K562 (cell line): Measurements from ENCODE around the gene CCDC28B. TPM values are rescaled to one million over a fixed set of nuclear protein-coding genes. Genes with fewer than 3 reads are reported as not detected.
A peak's percentile ranks its signal among the peaks of the same experiment; 100 is the strongest.

Experiments
- ATAC-seq: fragments of 200-7000 bp; cut with Tn5 transposase; 3 replicates; pipeline ENCODE4 v1.9.1; 2020; ENCODE audit warnings: moderate library complexity
- BruUV-seq: library from RNA; stranded (reverse); fragments of 400-500 nt; replicated peaks from 2 replicates; lab custom pipeline; 2021; lab: Mats Ljungman, UMichigan
- CTCF ChIA-PET: fragments of 300-600 bp; formaldehyde crosslinking; extraction: SDS; loops from one replicate; lab custom pipeline; 2021; ENCODE audit warnings: low intra/inter-chr PET ratio; lab: Yijun Ruan, JAX
- POLR2A ChIA-PET: fragments of 300-600, 350-650 bp; sonication (Branson Sonifier 250); formaldehyde crosslinking; extraction: SDS; loops from one replicate; lab custom pipeline; 2021; ENCODE audit warnings: antibody characterized with exemption, inconsistent platforms; lab: Yijun Ruan, JAX
- DNase-seq, 4 experiments: peaks; one replicate each; pipeline versions ENCODE4 v3.0.0 to v3.0.0-alpha.2; 2011 to 2018; ENCODE audit warnings: low spot score in 3 of 4, mixed read lengths in 3 of 4; ENCODE audit errors: extremely low read depth in 1 of 4
- FAIRE-seq: peaks from 2 replicates; lab custom pipeline; 2011; peaks lifted over from hg19 to GRCh38; lab: Jason Lieb, UNC
- H2AFZ ChIP-seq: 2 replicates; pipeline ENCODE4 v1.6.0; 2011; ENCODE audit warnings: low read depth, low read length, control low read depth, inconsistent platforms
- H3K27ac ChIP-seq: fragments of 200-600 bp; 3 replicates; pipeline ENCODE4 v1.8.0; 2011; ENCODE audit warnings: low read depth, mild to moderate bottlenecking, control low read depth, inconsistent platforms, low read length, moderate library complexity, mixed read lengths; ENCODE audit errors: extremely low read depth
- H3K27me3 ChIP-seq, 2 experiments: fragments of 300-600 bp in 1 of 2; 2 replicates in 1 of 2; 3 replicates in 1 of 2; pipeline versions ENCODE4 v1.6.0 to v1.8.0; 2011; ENCODE audit warnings: inconsistent platforms in 2 of 2, low read length in 2 of 2, mild to moderate bottlenecking in 1 of 2, mixed read lengths in 1 of 2, moderate library complexity in 1 of 2; ENCODE audit not compliant: control insufficient read depth in 2 of 2, insufficient read depth in 2 of 2
- H3K36me3 ChIP-seq: fragments of 300-600 bp; 3 replicates; pipeline ENCODE4 v1.8.0; 2011; ENCODE audit warnings: mild to moderate bottlenecking, low read length, inconsistent platforms; ENCODE audit not compliant: control insufficient read depth, insufficient read depth
- H3K4me1 ChIP-seq, 2 experiments: fragments of 200-600 bp in 1 of 2; replicated peaks in 1 of 2; 2 replicates in 1 of 2; 3 replicates in 1 of 2; pipeline versions ENCODE4 v1.5.1 to v1.8.0; 2011; ENCODE audit warnings: inconsistent platforms in 2 of 2, low read length in 2 of 2, mild to moderate bottlenecking in 1 of 2, mixed read lengths in 1 of 2, moderate library complexity in 1 of 2; ENCODE audit not compliant: control insufficient read depth in 2 of 2, insufficient read depth in 2 of 2
- H3K4me2 ChIP-seq: 2 replicates; pipeline ENCODE4 v1.6.1; 2011; ENCODE audit warnings: low read length, control low read depth, inconsistent platforms, mixed read lengths; ENCODE audit not compliant: insufficient read depth
- H3K4me3 ChIP-seq: fragments of 200-600 bp; sonication (generic), shearing (Covaris generic); 2 replicates; pipeline ENCODE4 v1.5.1; 2016; ENCODE audit warnings: control low read depth, inconsistent platforms
- H3K79me2 ChIP-seq: fragments of 200-600 bp; 3 replicates; pipeline ENCODE4 v1.8.0; 2011; ENCODE audit warnings: low read length, inconsistent platforms; ENCODE audit not compliant: control insufficient read depth, insufficient read depth
- H3K9ac ChIP-seq, 2 experiments: 2 replicates each; pipeline versions ENCODE4 v1.6.0 to v1.6.1; 2011; ENCODE audit warnings: low read depth in 2 of 2, low read length in 2 of 2, control low read depth in 1 of 2, inconsistent platforms in 1 of 2, mild to moderate bottlenecking in 1 of 2, mixed read lengths in 1 of 2; ENCODE audit not compliant: insufficient read depth in 1 of 2
- H3K9me1 ChIP-seq: one replicate; pipeline ENCODE4 v1.6.0; 2011; ENCODE audit warnings: inconsistent platforms, mild to moderate bottlenecking, low read length, moderate library complexity; ENCODE audit not compliant: control insufficient read depth, insufficient read depth
- H3K9me3 ChIP-seq: replicated peaks from 2 replicates; pipeline ENCODE4 v1.5.1; 2011; ENCODE audit warnings: low read depth, low read length, inconsistent platforms; ENCODE audit not compliant: control insufficient read depth, insufficient read depth
- H4K20me1 ChIP-seq: replicated peaks from 2 replicates; pipeline ENCODE4 v1.6.1; 2011; ENCODE audit warnings: low read length, inconsistent platforms, mixed read lengths; ENCODE audit not compliant: control insufficient read depth, insufficient read depth
- ADNP ChIP-seq: fragments of 200-800 bp; sonication (Bioruptor generic); IDR thresholded peaks from 2 replicates; pipeline ENCODE4 v1.6.1; 2016; ENCODE audit warnings: missing genetic modification characterization, missing compliant biosample characterization
- ETV1 ChIP-seq: fragments of 450-650 bp; conservative IDR thresholded peaks from 2 replicates; pipeline ENCODE4 v1.6.1; 2016; ENCODE audit warnings: missing genetic modification characterization, control low read depth, low read depth, missing compliant biosample characterization
- SAFB2 ChIP-seq: fragments of 200-400 bp; formaldehyde crosslinking; IDR thresholded peaks from 2 replicates; pipeline ENCODE4 v1.6.1; 2018; ENCODE audit warnings: borderline replicate concordance, low read length, low read depth, moderate library complexity; ENCODE audit not compliant: severe bottlenecking
- WGBS: fragments of 100-300 bp; shearing (Covaris generic); methylation state at CpG from one replicate; pipeline ENCODE4 v1.1.6; 2016; ENCODE audit warnings: low coverage, mixed read lengths; ENCODE audit not compliant: insufficient coverage; ENCODE audit errors: missing lambda C conversion rate; 5-methylcytosine and 5-hydroxymethylcytosine counted together
- in situ Hi-C: fragments of 300-500 bp; cut with MboI; formaldehyde crosslinking; loops from 4 replicates; pipeline ENCODE4 v1.15.0; 2018; ENCODE audit warnings: inconsistent platforms, mixed read lengths
- intact Hi-C: fragments of 100-400 bp; cut with micrococcal nuclease; formaldehyde crosslinking; loops from 2 replicates; pipeline ENCODE4 v1.14.2; 2022
- polyA plus RNA-seq, 8 experiments: library from polyadenylated mRNA; depleted of rRNA in 4 of 8; stranded (reverse) in 5 of 8; unstranded in 3 of 8; fragments of >200 nt; fragmentation: Nextera tagmentation in 2 of 8; fragmentation: Illumina TruSeq in 1 of 8; extraction: Ambion mirVana in 2 of 8; extraction: Trizol in 1 of 8; gene quantifications; 2 replicates each; pipeline versions ENCODE4 v1.2.1 to v1.2.3, GENCODE V29; 2011 to 2014; ENCODE audit warnings: inconsistent platforms in 1 of 8, missing spikeins in 1 of 8
- total RNA-seq, 7 experiments: library from RNA; depleted of rRNA in 6 of 7; stranded (reverse); fragments of >200 nt in 6 of 7; fragmentation: Illumina TruSeq in 2 of 7; extraction: Trizol in 2 of 7; gene quantifications; 2 replicates each; pipeline versions ENCODE4 v1.2.1 to v1.2.3, GENCODE V29; 2011 to 2021; ENCODE audit warnings: low replicate concordance in 1 of 7
- TF ChIP-seq, protein P1 (sequence below), 2 experiments: fragments of 450-650 bp; formaldehyde crosslinking in 1 of 2; IDR thresholded peaks; 2 replicates each; pipeline versions ENCODE4 v1.4.0 to v1.6.1; 2014 to 2020; ENCODE audit warnings: mild to moderate bottlenecking in 2 of 2, borderline replicate concordance in 1 of 2, low read depth in 1 of 2
- TF ChIP-seq, protein P2 (sequence below), 2 experiments: fragments of 150-350 bp in 1 of 2; IDR thresholded peaks; 2 replicates each; pipeline ENCODE4 v1.6.1; 2012 to 2016; ENCODE audit warnings: low read depth in 2 of 2, low read length in 2 of 2, mild to moderate bottlenecking in 1 of 2, moderate library complexity in 1 of 2
- TF ChIP-seq, protein P3 (sequence below), 2 experiments: fragments of 450-650 bp in 1 of 2; sonication (generic) in 1 of 2; formaldehyde crosslinking; conservative IDR thresholded peaks; 2 replicates each; pipeline versions ENCODE4 v1.4.0 to v1.8.1; 2020 to 2022; ENCODE audit warnings: mild to moderate bottlenecking in 1 of 2, missing genetic modification reagents in 1 of 2

The CCDC28B gene
- total and polyA plus RNA-seq, 9 of the 15 experiments (the other 6 are each of a cell fraction or from before 2014, with no cell fraction given), result 5.7 to 54.5 (median 31.7) TPM

DNA sequence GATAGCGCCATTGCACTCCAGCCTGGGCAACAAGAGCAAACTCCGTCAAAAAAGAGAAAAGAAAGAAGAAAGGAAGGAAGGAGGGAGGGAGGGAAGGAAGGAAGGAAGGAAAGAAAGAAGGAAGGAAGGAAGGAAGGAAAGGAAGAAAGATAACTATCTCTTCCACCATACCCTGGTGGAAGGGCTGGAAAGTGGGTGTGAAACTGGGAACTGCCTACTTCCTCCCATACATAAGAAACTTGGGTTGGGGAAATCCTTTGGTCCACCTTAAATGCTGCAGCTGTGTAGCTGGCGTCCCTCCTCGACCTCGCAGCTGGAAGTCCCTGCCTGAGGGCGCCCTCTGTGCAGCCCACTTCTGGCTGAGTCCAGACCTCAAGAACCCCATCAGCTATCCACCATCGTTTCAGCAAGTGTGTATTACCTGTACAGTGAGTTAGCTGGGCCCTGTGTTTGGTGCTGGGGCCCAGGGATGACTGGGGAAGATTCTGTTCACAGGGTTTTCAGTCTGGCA lies 42.0 kb downstream of the CCDC28B start:
- Histone ChIP-seq H3K27me3 (no peaks in the 10 kb centered on the region), H4K20me1 (no peaks in the 10 kb centered on the region), H3K36me3 (no peaks in the 10 kb centered on the region), H3K4me3 (no peak overlapping the region), H3K79me2 (no peaks in the 10 kb centered on the region), H3K9ac (peak overlapping the region in 1 of 2 experiments; percentile 2; a peak in 1 of 4 replicates), H3K4me2 (no peak overlapping the region), H3K9me1 (no peaks in the 10 kb centered on the region), H3K4me1 (peaks cover 15 to 25% of the 10 kb centered on the region in 2 experiments; a peak in 4 of 5 replicates), H3K27ac (no peak overlapping the region), H2AFZ (peak overlapping the region; percentile 21), H3K9me3 (no peaks in the 10 kb centered on the region)
- FAIRE-seq (peak; percentile 79), DNase-seq (peak in 3 of 4 experiments; percentile 13 to 46 (median 25)), ATAC-seq (peak; percentile 48)
- ChIA-PET CTCF (no interaction called here), POLR2A (interaction anchor here (0.5 to 1.1 kb wide), 6 partner anchors 10 to 235 kb away, joined by 3 to 8 read pairs (median 4); no protein-coding TSS in a partner anchor)
- intact Hi-C loops, result no loop called here
- in situ Hi-C loops, result no loop called here
- whole genome bisulfite sequencing, result 15% methylated on average over 6 of the region's 7 CpGs
- no TSS peak for BruUV-seq
- TF ChIP-seq, protein P1, sequence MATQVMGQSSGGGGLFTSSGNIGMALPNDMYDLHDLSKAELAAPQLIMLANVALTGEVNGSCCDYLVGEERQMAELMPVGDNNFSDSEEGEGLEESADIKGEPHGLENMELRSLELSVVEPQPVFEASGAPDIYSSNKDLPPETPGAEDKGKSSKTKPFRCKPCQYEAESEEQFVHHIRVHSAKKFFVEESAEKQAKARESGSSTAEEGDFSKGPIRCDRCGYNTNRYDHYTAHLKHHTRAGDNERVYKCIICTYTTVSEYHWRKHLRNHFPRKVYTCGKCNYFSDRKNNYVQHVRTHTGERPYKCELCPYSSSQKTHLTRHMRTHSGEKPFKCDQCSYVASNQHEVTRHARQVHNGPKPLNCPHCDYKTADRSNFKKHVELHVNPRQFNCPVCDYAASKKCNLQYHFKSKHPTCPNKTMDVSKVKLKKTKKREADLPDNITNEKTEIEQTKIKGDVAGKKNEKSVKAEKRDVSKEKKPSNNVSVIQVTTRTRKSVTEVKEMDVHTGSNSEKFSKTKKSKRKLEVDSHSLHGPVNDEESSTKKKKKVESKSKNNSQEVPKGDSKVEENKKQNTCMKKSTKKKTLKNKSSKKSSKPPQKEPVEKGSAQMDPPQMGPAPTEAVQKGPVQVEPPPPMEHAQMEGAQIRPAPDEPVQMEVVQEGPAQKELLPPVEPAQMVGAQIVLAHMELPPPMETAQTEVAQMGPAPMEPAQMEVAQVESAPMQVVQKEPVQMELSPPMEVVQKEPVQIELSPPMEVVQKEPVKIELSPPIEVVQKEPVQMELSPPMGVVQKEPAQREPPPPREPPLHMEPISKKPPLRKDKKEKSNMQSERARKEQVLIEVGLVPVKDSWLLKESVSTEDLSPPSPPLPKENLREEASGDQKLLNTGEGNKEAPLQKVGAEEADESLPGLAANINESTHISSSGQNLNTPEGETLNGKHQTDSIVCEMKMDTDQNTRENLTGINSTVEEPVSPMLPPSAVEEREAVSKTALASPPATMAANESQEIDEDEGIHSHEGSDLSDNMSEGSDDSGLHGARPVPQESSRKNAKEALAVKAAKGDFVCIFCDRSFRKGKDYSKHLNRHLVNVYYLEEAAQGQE (IDR thresholded peaks at IDR 0.05; ENCODE audit: borderline replicate concordance), result peak; percentile 18; the same call in 1 of the 2 replicates
- TF ChIP-seq, protein P1 (CRISPR knock-in tag; IDR thresholded peaks at IDR 0.05; ENCODE audit: low read depth), result no peak
- TF ChIP-seq ETV1, result 0 out of 2 replicates have a peak, but pooled peaks have one; percentile 20
- TF ChIP-seq, protein P2, sequence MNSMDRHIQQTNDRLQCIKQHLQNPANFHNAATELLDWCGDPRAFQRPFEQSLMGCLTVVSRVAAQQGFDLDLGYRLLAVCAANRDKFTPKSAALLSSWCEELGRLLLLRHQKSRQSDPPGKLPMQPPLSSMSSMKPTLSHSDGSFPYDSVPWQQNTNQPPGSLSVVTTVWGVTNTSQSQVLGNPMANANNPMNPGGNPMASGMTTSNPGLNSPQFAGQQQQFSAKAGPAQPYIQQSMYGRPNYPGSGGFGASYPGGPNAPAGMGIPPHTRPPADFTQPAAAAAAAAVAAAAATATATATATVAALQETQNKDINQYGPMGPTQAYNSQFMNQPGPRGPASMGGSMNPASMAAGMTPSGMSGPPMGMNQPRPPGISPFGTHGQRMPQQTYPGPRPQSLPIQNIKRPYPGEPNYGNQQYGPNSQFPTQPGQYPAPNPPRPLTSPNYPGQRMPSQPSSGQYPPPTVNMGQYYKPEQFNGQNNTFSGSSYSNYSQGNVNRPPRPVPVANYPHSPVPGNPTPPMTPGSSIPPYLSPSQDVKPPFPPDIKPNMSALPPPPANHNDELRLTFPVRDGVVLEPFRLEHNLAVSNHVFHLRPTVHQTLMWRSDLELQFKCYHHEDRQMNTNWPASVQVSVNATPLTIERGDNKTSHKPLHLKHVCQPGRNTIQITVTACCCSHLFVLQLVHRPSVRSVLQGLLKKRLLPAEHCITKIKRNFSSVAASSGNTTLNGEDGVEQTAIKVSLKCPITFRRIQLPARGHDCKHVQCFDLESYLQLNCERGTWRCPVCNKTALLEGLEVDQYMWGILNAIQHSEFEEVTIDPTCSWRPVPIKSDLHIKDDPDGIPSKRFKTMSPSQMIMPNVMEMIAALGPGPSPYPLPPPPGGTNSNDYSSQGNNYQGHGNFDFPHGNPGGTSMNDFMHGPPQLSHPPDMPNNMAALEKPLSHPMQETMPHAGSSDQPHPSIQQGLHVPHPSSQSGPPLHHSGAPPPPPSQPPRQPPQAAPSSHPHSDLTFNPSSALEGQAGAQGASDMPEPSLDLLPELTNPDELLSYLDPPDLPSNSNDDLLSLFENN (IDR thresholded peaks at IDR 0.05; ENCODE audit: low read depth in 2 of 2, low read length in 2 of 2), result no peak
- no peak for TF ChIP-seq SAFB2
- TF ChIP-seq, protein P3, sequence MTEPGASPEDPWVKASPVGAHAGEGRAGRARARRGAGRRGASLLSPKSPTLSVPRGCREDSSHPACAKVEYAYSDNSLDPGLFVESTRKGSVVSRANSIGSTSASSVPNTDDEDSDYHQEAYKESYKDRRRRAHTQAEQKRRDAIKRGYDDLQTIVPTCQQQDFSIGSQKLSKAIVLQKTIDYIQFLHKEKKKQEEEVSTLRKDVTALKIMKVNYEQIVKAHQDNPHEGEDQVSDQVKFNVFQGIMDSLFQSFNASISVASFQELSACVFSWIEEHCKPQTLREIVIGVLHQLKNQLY (CRISPR knock-in tag; conservative IDR thresholded peaks at IDR 0.05), result no peak
- no peak for TF ChIP-seq ADNP
